ENCODE data around the gene ZNF862.
"Not testable (repeated sequence)": the region's sequence is repeated elsewhere in the genome, so short reads cannot be mapped to it uniquely, and the experiment has no call there.

ZNF862 gene

GRCh38 chr7:149890715-149891114 is 52.5 kb downstream of the ZNF862 start:
- not testable (repeated sequence) for H3K4me2 ChIP-seq (ENCODE audit: low read length); H3K4ac ChIP-seq (ENCODE audit: low read depth, low read length); H4K8ac ChIP-seq (ENCODE audit: low read depth, low read length); H2BK120ac ChIP-seq (ENCODE audit: low read depth, low read length); DNase-seq; H3K79me1 ChIP-seq (ENCODE audit: low read length); H3K56ac ChIP-seq (ENCODE audit: low read length); H3K27me3 ChIP-seq (ENCODE audit: insufficient read depth, low read length, poor library complexity); H3K9ac ChIP-seq (ENCODE audit: low read length); H2BK5ac ChIP-seq (ENCODE audit: low read length); H4K5ac ChIP-seq (ENCODE audit: low read length); H3K18ac ChIP-seq (ENCODE audit: low read length); H3K4me3 ChIP-seq (ENCODE audit: low read length); H3K4me1 ChIP-seq (ENCODE audit: control insufficient read depth, low read depth, low read length); H2AK5ac ChIP-seq (ENCODE audit: low read length); H3K27ac ChIP-seq (ENCODE audit: low read depth, low read length); H3K23ac ChIP-seq (ENCODE audit: low read length); H3K36me3 ChIP-seq (ENCODE audit: control insufficient read depth, insufficient read depth, low read length); H3K79me2 ChIP-seq (ENCODE audit: control insufficient read depth, insufficient read depth, low read length); H2BK15ac ChIP-seq (replicated peaks; ENCODE audit: low read depth)
- WGBS (ENCODE audit: extremely low coverage, insufficient coverage, low lambda C conversion rate): no CpG with 5 or more reads among the region's 2 CpGs

- not testable (repeated sequence) for H3K4me2 ChIP-seq (ENCODE audit: low read length); H3K4ac ChIP-seq (ENCODE audit: low read depth, low read length); H3K18ac ChIP-seq (ENCODE audit: low read length); H3K79me2 ChIP-seq (ENCODE audit: control insufficient read depth, insufficient read depth, low read length); H4K8ac ChIP-seq (ENCODE audit: low read depth, low read length); H2BK15ac ChIP-seq (replicated peaks; ENCODE audit: low read depth); H3K23ac ChIP-seq (ENCODE audit: low read length); H3K4me1 ChIP-seq (ENCODE audit: control insufficient read depth, low read depth, low read length); H3K56ac ChIP-seq (ENCODE audit: low read length); H2AK5ac ChIP-seq (ENCODE audit: low read length); H4K5ac ChIP-seq (ENCODE audit: low read length); H3K9ac ChIP-seq (ENCODE audit: low read length); H3K27me3 ChIP-seq (ENCODE audit: insufficient read depth, low read length, poor library complexity); H3K36me3 ChIP-seq (ENCODE audit: control insufficient read depth, insufficient read depth, low read length); DNase-seq; H2BK120ac ChIP-seq (ENCODE audit: low read depth, low read length); H3K79me1 ChIP-seq (ENCODE audit: low read length); H3K4me3 ChIP-seq (ENCODE audit: low read length); H2BK5ac ChIP-seq (ENCODE audit: low read length); H3K27ac ChIP-seq (ENCODE audit: low read depth, low read length)
- no CpG with 5 or more reads among the region's 8 CpGs for WGBS (ENCODE audit: extremely low coverage, insufficient coverage, low lambda C conversion rate)
Measured at GRCh38 chr7:149894957-149895356, 56.8 kb downstream of the ZNF862 start.

- not testable (repeated sequence) for H3K56ac ChIP-seq (ENCODE audit: low read length); H3K27ac ChIP-seq (ENCODE audit: low read depth, low read length); H3K18ac ChIP-seq (ENCODE audit: low read length); H3K79me1 ChIP-seq (ENCODE audit: low read length); H3K4me3 ChIP-seq (ENCODE audit: low read length); H4K8ac ChIP-seq (ENCODE audit: low read depth, low read length); H2BK15ac ChIP-seq (replicated peaks; ENCODE audit: low read depth); H3K36me3 ChIP-seq (ENCODE audit: control insufficient read depth, insufficient read depth, low read length); H3K23ac ChIP-seq (ENCODE audit: low read length); H3K4me1 ChIP-seq (ENCODE audit: control insufficient read depth, low read depth, low read length); H3K27me3 ChIP-seq (ENCODE audit: insufficient read depth, low read length, poor library complexity); H2BK5ac ChIP-seq (ENCODE audit: low read length); H3K4ac ChIP-seq (ENCODE audit: low read depth, low read length); H2BK120ac ChIP-seq (ENCODE audit: low read depth, low read length); DNase-seq; H2AK5ac ChIP-seq (ENCODE audit: low read length); H3K9ac ChIP-seq (ENCODE audit: low read length); H3K4me2 ChIP-seq (ENCODE audit: low read length); H3K79me2 ChIP-seq (ENCODE audit: control insufficient read depth, insufficient read depth, low read length); H4K5ac ChIP-seq (ENCODE audit: low read length)
- no CpG with 5 or more reads among the region's 6 CpGs for WGBS (ENCODE audit: extremely low coverage, insufficient coverage, low lambda C conversion rate)
Measured at GRCh38 chr7:149907776-149908376, 69.7 kb downstream of the ZNF862 start.

- H2BK120ac ChIP-seq (ENCODE audit: low read depth, low read length); H3K4me2 ChIP-seq (ENCODE audit: low read length); H3K56ac ChIP-seq (ENCODE audit: low read length); H3K4me3 ChIP-seq (ENCODE audit: low read length); H2AK5ac ChIP-seq (ENCODE audit: low read length); H3K79me1 ChIP-seq (ENCODE audit: low read length); H3K27me3 ChIP-seq (ENCODE audit: insufficient read depth, low read length, poor library complexity); H3K27ac ChIP-seq (ENCODE audit: low read depth, low read length); H3K9ac ChIP-seq (ENCODE audit: low read length); H3K4ac ChIP-seq (ENCODE audit: low read depth, low read length); H3K4me1 ChIP-seq (ENCODE audit: control insufficient read depth, low read depth, low read length); H4K8ac ChIP-seq (ENCODE audit: low read depth, low read length); H2BK5ac ChIP-seq (ENCODE audit: low read length); H3K36me3 ChIP-seq (ENCODE audit: control insufficient read depth, insufficient read depth, low read length); H2BK15ac ChIP-seq (replicated peaks; ENCODE audit: low read depth); H3K18ac ChIP-seq (ENCODE audit: low read length); DNase-seq; H3K79me2 ChIP-seq (ENCODE audit: control insufficient read depth, insufficient read depth, low read length); H3K23ac ChIP-seq (ENCODE audit: low read length); H4K5ac ChIP-seq (ENCODE audit: low read length): not testable (repeated sequence)
- WGBS (ENCODE audit: extremely low coverage, insufficient coverage, low lambda C conversion rate): no CpG with 5 or more reads among the region's 9 CpGs
Measured at GRCh38 chr7:149910219-149910618, 72.0 kb downstream of the ZNF862 start.

- no CpG with 5 or more reads among the region's 4 CpGs for WGBS (ENCODE audit: extremely low coverage, insufficient coverage, low lambda C conversion rate)
- H3K9ac ChIP-seq (ENCODE audit: low read length); H4K5ac ChIP-seq (ENCODE audit: low read length); H3K27me3 ChIP-seq (ENCODE audit: insufficient read depth, low read length, poor library complexity); H3K4me1 ChIP-seq (ENCODE audit: control insufficient read depth, low read depth, low read length); H3K27ac ChIP-seq (ENCODE audit: low read depth, low read length); H3K56ac ChIP-seq (ENCODE audit: low read length); H3K4ac ChIP-seq (ENCODE audit: low read depth, low read length); DNase-seq; H2AK5ac ChIP-seq (ENCODE audit: low read length); H2BK120ac ChIP-seq (ENCODE audit: low read depth, low read length); H3K79me1 ChIP-seq (ENCODE audit: low read length); H3K79me2 ChIP-seq (ENCODE audit: control insufficient read depth, insufficient read depth, low read length); H4K8ac ChIP-seq (ENCODE audit: low read depth, low read length); H3K4me3 ChIP-seq (ENCODE audit: low read length); H2BK15ac ChIP-seq (replicated peaks; ENCODE audit: low read depth); H3K36me3 ChIP-seq (ENCODE audit: control insufficient read depth, insufficient read depth, low read length); H3K23ac ChIP-seq (ENCODE audit: low read length); H3K18ac ChIP-seq (ENCODE audit: low read length); H3K4me2 ChIP-seq (ENCODE audit: low read length); H2BK5ac ChIP-seq (ENCODE audit: low read length): not testable (repeated sequence)
Measured at GRCh38 chr7:149912126-149912525, 74.0 kb downstream of the ZNF862 start.

Measured in mesendoderm (in vitro differentiated cells).